ENCODE measurements around the gene IER5L. TPM values are rescaled to one million over a fixed set of nuclear protein-coding genes. Genes with fewer than 3 reads are reported as not detected.

IER5L gene
- 1 to 10 TPM; 2.6 to 2.8 TPM for total RNA-seq

- no peaks in the 10 kb centered on the region for H3K36me3 Mint-ChIP-seq (ENCODE audit: low read depth)
- CTCF ChIA-PET = interaction anchor here (0.5 to 1.9 kb wide), 10 partner anchors 15 to 447 kb away, joined by 3 to 12 read pairs (median 3); no protein-coding TSS in a partner anchor
- no peaks in the 10 kb centered on the region for H3K9me3 Mint-ChIP-seq (ENCODE audit: low read depth)
- DNase-seq (peak; percentile 96), ATAC-seq (peak; percentile 88)
- H3K4me1 Mint-ChIP-seq = peaks cover 7% of the 10 kb centered on the region
- H3K27ac Mint-ChIP-seq = peak within 1 kb of the TSS; percentile 65
- H3K27me3 Mint-ChIP-seq = peaks cover 3% of the 10 kb centered on the region
- peak within 1 kb of the TSS; percentile 83 for H3K4me3 Mint-ChIP-seq
- POLR2A ChIA-PET = interaction anchor here (0.5 to 1.4 kb wide), 15 partner anchors 9 to 449 kb away, joined by 3 to 8 read pairs (median 4); no protein-coding TSS in a partner anchor
- intact Hi-C loops (cut with DNase I, micrococcal nuclease) = loop anchor here (1.0 to 10.0 kb wide), 9 partner anchors 24 to 709 kb away; partner anchors contain the start of genes DOLPP1 (in 1 of the 2) and TOR1B (in 1 of the 2)
These were observed at the start of gene IER5L for GRCh38 chr9:129177791-129178567. IER5L (minus strand) TSS chr9:129178261; CDS start chr9:129178052, 209 bp downstream.

- no peak for DNase-seq
- Mint-ChIP-seq H3K4me1 (peaks cover 21% of the 10 kb centered on the region), H3K27me3 (no peaks in the 10 kb centered on the region), H3K9me3 (ENCODE audit: low read depth) (peaks cover 5% of the 10 kb centered on the region), H3K27ac (no peak overlapping the region), H3K4me3 (no peak overlapping the region), H3K36me3 (ENCODE audit: low read depth) (no peaks in the 10 kb centered on the region)
- intact Hi-C loops (cut with DNase I, micrococcal nuclease) = no loop called here
- ChIA-PET CTCF (interaction anchor here (1.0 to 1.3 kb wide), 2 partner anchors 10 to 380 kb away, joined by 3 read pairs; no protein-coding TSS in a partner anchor), POLR2A (no interaction called here)
- no peak for ATAC-seq
These were observed 49.8 kb upstream of the IER5L start for GRCh38 chr9:129227843-129228189.

GRCh38 chr9:129225815-129226214 is 47.8 kb upstream of the IER5L start:
- no peaks in the 10 kb centered on the region for H3K9me3 Mint-ChIP-seq (ENCODE audit: low read depth)

GRCh38 chr9:129225490-129225778 is 47.4 kb upstream of the IER5L start:
- ATAC-seq (no peak), DNase-seq (no peak)
- ChIA-PET CTCF (interaction anchor here (0.6 to 1.0 kb wide), 3 partner anchors 12 to 374 kb away, joined by 3 to 4 read pairs (median 3); no protein-coding TSS in a partner anchor), POLR2A (interaction anchor here (0.8 kb wide), 1 partner anchor 12 kb away, joined by 10 read pairs; no protein-coding TSS in a partner anchor)
- no peaks in the 10 kb centered on the region for H3K27me3 Mint-ChIP-seq
- H3K4me1 Mint-ChIP-seq = peaks cover 30% of the 10 kb centered on the region
- H3K27ac Mint-ChIP-seq = no peak overlapping the region
- H3K9me3 Mint-ChIP-seq (ENCODE audit: low read depth) = no peaks in the 10 kb centered on the region
- H3K4me3 Mint-ChIP-seq = no peak overlapping the region
- H3K36me3 Mint-ChIP-seq (ENCODE audit: low read depth) = no peaks in the 10 kb centered on the region
- intact Hi-C loops (cut with DNase I, micrococcal nuclease) = no loop called here

More at GRCh38 chr9:129225815-129226214, 47.8 kb upstream of the IER5L start:
- Mint-ChIP-seq H3K4me3 (no peak overlapping the region), H3K4me1 (peaks cover 26% of the 10 kb centered on the region), H3K27me3 (no peaks in the 10 kb centered on the region), H3K36me3 (ENCODE audit: low read depth) (no peaks in the 10 kb centered on the region), H3K27ac (no peak overlapping the region)
- intact Hi-C loops (cut with DNase I, micrococcal nuclease) = no loop called here
- POLR2A ChIA-PET = interaction anchor here (0.8 kb wide), 1 partner anchor 12 kb away, joined by 10 read pairs; no protein-coding TSS in a partner anchor
- CTCF ChIA-PET = interaction anchor here (0.6 to 1.0 kb wide), 4 partner anchors 13 to 374 kb away, joined by 3 to 4 read pairs (median 3); no protein-coding TSS in a partner anchor
- ATAC-seq (peak; percentile 68), DNase-seq (peak; percentile 58)

GRCh38 chr9:129224618-129225489 is 46.8 kb upstream of the IER5L start:
- intact Hi-C loops (cut with DNase I, micrococcal nuclease) = no loop called here
- peak; percentile 45 for ATAC-seq
- DNase-seq = no peak
- ChIA-PET POLR2A (no interaction called here), CTCF (interaction anchor here (0.6 to 1.0 kb wide), 4 partner anchors 12 to 373 kb away, joined by 3 to 4 read pairs (median 3); partner anchors contain the start of gene IER5L)
- Mint-ChIP-seq H3K4me1 (peaks cover 30% of the 10 kb centered on the region), H3K27me3 (no peaks in the 10 kb centered on the region), H3K4me3 (no peak overlapping the region), H3K9me3 (ENCODE audit: low read depth) (no peaks in the 10 kb centered on the region), H3K27ac (no peak overlapping the region), H3K36me3 (ENCODE audit: low read depth) (no peaks in the 10 kb centered on the region)

DNA sequence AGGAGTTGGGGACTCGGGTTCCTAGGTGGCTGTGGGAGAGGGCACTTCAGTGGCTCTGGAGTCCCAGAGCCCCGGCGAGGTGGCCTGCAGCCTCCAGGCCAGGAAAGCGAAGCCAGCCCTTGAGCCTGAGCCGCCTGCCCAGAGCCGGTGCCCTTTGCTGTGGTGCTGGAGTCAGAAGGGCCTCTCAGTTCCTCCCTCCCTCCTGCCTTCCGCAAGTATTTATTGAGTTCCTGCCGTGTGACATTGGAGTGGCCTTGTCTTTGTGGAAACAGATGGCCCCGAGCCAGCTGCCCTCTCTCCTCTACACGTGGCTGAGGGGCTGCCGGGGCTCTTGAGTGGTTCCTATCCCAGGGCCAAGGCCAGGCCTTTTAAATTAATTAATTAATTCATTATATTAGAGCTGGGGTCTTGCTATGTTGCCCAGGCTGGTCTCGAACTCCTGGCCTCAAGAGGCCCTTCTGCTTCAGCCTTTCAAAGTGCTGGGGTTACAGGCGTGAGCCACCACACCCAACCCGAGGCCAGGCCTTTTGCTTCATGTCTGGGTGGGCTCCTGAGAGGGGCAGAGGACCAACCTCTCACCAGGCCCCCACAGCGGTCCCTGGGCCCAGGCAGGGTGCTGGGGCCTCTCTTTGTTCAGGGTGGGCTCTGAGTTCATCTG is 45.6 kb upstream of the IER5L start:
- no peaks in the 10 kb centered on the region for H3K27me3 Mint-ChIP-seq
- no peak for ATAC-seq
- H3K27ac Mint-ChIP-seq = no peak overlapping the region
- H3K9me3 Mint-ChIP-seq (ENCODE audit: low read depth) = no peaks in the 10 kb centered on the region
- H3K36me3 Mint-ChIP-seq (ENCODE audit: low read depth) = no peaks in the 10 kb centered on the region
- no peak for DNase-seq
- CTCF ChIA-PET = no interaction called here
- POLR2A ChIA-PET = no interaction called here
- intact Hi-C loops (cut with DNase I, micrococcal nuclease) = no loop called here
- peaks cover 30% of the 10 kb centered on the region for H3K4me1 Mint-ChIP-seq
- no peak overlapping the region for H3K4me3 Mint-ChIP-seq

GRCh38 chr9:129222819-129223218 is 44.8 kb upstream of the IER5L start:
- intact Hi-C loops (cut with DNase I, micrococcal nuclease) = no loop called here
- no peak overlapping the region for H3K4me3 Mint-ChIP-seq
- ATAC-seq (no peak), DNase-seq (no peak)
- H3K36me3 Mint-ChIP-seq (ENCODE audit: low read depth) = no peaks in the 10 kb centered on the region
- no peaks in the 10 kb centered on the region for H3K9me3 Mint-ChIP-seq (ENCODE audit: low read depth)
- H3K4me1 Mint-ChIP-seq = peaks cover 30% of the 10 kb centered on the region
- ChIA-PET POLR2A (no interaction called here), CTCF (no interaction called here)
- H3K27ac Mint-ChIP-seq = peak overlapping the region; percentile 31
- H3K27me3 Mint-ChIP-seq = no peaks in the 10 kb centered on the region

DNA sequence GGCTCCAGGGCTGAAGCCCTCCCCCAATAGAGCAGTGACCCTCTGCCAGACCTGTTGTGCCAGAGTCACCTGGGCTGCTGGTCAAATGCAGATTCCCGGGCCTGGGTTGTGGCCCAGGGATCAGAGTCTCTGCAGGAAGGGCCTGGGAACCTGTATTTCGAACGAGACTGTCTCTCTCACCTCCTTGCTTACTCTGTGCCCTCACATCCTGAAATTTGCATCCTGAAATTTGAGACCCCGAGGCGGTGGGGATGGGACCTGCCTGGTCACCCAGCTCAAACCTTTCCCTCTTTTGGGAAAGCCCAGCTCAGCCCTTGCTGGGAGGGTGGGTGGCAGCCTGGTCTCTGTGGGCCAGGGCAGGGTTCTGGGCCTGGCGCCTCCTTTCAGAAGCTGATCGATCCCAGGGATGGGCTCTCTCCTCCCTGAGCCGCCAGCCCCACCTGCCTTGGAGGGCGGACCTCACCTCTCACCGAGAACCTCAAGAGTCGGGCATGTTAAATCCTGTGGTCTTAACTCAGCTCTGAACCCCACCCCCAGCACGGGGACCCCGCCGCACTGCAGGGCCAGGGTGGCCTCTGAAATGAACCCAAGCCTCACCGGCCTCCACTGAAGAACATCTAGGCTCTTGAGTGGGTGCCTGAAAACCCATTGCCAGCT is 44.0 kb upstream of the IER5L start:
- no peaks in the 10 kb centered on the region for H3K27me3 Mint-ChIP-seq
- CTCF ChIA-PET = interaction anchor here (0.7 to 1.3 kb wide), 2 partner anchors 12 to 138 kb away, joined by 3 to 4 read pairs; no protein-coding TSS in a partner anchor
- intact Hi-C loops (cut with DNase I, micrococcal nuclease) = no loop called here
- no peak for DNase-seq
- H3K9me3 Mint-ChIP-seq (ENCODE audit: low read depth) = no peaks in the 10 kb centered on the region
- H3K4me1 Mint-ChIP-seq = peaks cover 30% of the 10 kb centered on the region
- no peak overlapping the region for H3K4me3 Mint-ChIP-seq
- ATAC-seq = no peak
- H3K27ac Mint-ChIP-seq = no peak overlapping the region
- H3K36me3 Mint-ChIP-seq (ENCODE audit: low read depth) = no peaks in the 10 kb centered on the region
- POLR2A ChIA-PET = no interaction called here

DNA sequence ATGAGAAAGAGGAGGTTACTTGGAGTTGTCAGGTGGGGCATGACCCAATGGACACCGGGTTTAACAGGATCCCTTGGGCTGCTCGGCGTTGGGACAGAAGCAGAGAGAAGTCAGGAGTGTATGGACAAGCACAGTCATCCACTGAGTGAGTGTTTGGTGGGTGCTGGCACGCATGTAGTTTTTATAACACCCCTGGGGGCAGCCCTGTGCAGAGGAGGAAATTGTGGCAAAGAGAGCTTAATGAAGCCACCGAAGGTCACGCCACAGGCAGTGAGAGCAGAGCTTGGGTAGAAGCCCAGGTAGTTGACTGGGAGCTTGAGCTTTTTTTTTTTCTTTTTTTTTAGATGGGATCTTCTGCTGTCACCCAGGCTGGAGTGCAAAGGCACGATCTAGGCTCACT is 43.2 kb upstream of the IER5L start:
- Mint-ChIP-seq H3K27me3 (no peaks in the 10 kb centered on the region), H3K36me3 (ENCODE audit: low read depth) (no peaks in the 10 kb centered on the region), H3K4me1 (peaks cover 28% of the 10 kb centered on the region), H3K27ac (peak overlapping the region; percentile 4), H3K9me3 (ENCODE audit: low read depth) (no peaks in the 10 kb centered on the region), H3K4me3 (no peak overlapping the region)
- intact Hi-C loops (cut with DNase I, micrococcal nuclease) = no loop called here
- DNase-seq (peak; percentile 34), ATAC-seq (peak; percentile 61)
- ChIA-PET POLR2A (no interaction called here), CTCF (interaction anchor here (0.7 to 1.3 kb wide), 4 partner anchors 10 to 139 kb away, joined by 3 to 4 read pairs (median 3); no protein-coding TSS in a partner anchor)

DNA sequence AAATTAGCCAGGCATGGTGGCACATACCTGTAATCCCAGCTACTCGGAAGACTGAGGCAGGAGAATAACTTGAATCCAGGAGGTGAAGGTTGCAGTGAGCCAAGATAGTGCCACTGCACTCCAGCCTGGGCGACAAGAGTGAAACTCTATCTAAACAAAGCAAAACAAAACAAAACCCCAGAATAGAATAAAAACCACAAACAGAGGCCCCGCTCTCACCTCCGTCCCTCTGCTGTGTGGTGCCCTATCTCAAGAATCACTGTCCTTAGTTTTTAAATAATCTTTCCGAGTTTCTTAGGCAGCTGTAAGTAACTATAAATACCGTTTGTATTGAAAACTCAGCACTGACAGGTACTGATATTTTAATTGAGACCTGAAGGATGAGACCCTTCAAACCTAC is 42.7 kb upstream of the IER5L start:
- no peaks in the 10 kb centered on the region for H3K36me3 Mint-ChIP-seq (ENCODE audit: low read depth)
- intact Hi-C loops (cut with DNase I, micrococcal nuclease) = no loop called here
- ChIA-PET POLR2A (no interaction called here), CTCF (interaction anchor here (1.0 to 1.3 kb wide), 3 partner anchors 9 to 17 kb away, joined by 3 to 4 read pairs (median 3); no protein-coding TSS in a partner anchor)
- ATAC-seq = no peak
- no peak overlapping the region for H3K27ac Mint-ChIP-seq
- DNase-seq = no peak
- no peak overlapping the region for H3K4me3 Mint-ChIP-seq
- peaks cover 24% of the 10 kb centered on the region for H3K4me1 Mint-ChIP-seq
- H3K27me3 Mint-ChIP-seq = no peaks in the 10 kb centered on the region
- no peaks in the 10 kb centered on the region for H3K9me3 Mint-ChIP-seq (ENCODE audit: low read depth)

Measured in activated CD4-positive, alpha-beta T cell treated with anti-CD3 and anti-CD28 coated beads for 36 hours (primary cell).